SK-N-SH (cell line): ENCODE data around the gene FRMD8. TPM values are rescaled to one million over a fixed set of nuclear protein-coding genes. Genes with fewer than 3 reads are reported as not detected.
A peak's percentile ranks its signal among the peaks of the same experiment; 100 is the strongest.

Source experiments
- CTCF ChIA-PET: fragments of 300-600, 350-600 bp; formaldehyde crosslinking; extraction: SDS; loops from one replicate; lab custom pipeline; 2021; lab: Yijun Ruan, JAX
- POLR2A ChIA-PET: fragments of 350-600 bp; sonication (Branson Sonifier 250); formaldehyde crosslinking; extraction: SDS; loops from one replicate; lab custom pipeline; 2020; ENCODE audit warnings: antibody characterized with exemption, inconsistent platforms; lab: Yijun Ruan, JAX
- DNase-seq: peaks from one replicate; pipeline ENCODE4 v3.0.0; 2012
- H2AFZ ChIP-seq: fragments of 200-600 bp; sonication (generic); 2 replicates; pipeline ENCODE4 v1.8.1; 2016; ENCODE audit warnings: antibody characterized with exemption, mild to moderate bottlenecking, low read depth
- H3F3A ChIP-seq: fragments of 200-600 bp; sonication (generic); replicated peaks from 2 replicates; pipeline ENCODE3; 2016; ENCODE audit warnings: antibody characterized with exemption, mild to moderate bottlenecking; ENCODE audit not compliant: insufficient read depth
- H3K27ac ChIP-seq, 2 experiments: fragments of 200-500 bp in 1 of 2; fragments of 200-600 bp in 1 of 2; sonication (Bioruptor generic) in 1 of 2; sonication (generic), shearing (Covaris generic) in 1 of 2; 2 replicates each; pipeline versions ENCODE4 v1.5.1 to v1.6.1; 2014 to 2016; ENCODE audit warnings: low read depth in 2 of 2, inconsistent platforms in 1 of 2, low read length in 1 of 2, mild to moderate bottlenecking in 1 of 2, mixed read lengths in 1 of 2
- H3K27me3 ChIP-seq: fragments of 200-600 bp; sonication (generic), shearing (Covaris generic); 2 replicates; pipeline ENCODE4 v1.6.1; 2016; ENCODE audit warnings: mixed run types; ENCODE audit not compliant: insufficient read depth
- H3K36me3 ChIP-seq, 2 experiments: fragments of 200-500 bp in 1 of 2; fragments of 200-600 bp in 1 of 2; sonication (Bioruptor generic) in 1 of 2; sonication (generic) in 1 of 2; replicated peaks in 1 of 2; 2 replicates each; pipeline versions ENCODE3 to v1.5.1; 2014 to 2016; ENCODE audit warnings: low read length in 1 of 2, mild to moderate bottlenecking in 1 of 2; ENCODE audit not compliant: insufficient read depth in 2 of 2, control insufficient read depth in 1 of 2
- H3K4me1 ChIP-seq, 2 experiments: fragments of 200-500 bp in 1 of 2; fragments of 200-600 bp in 1 of 2; sonication (Bioruptor generic) in 1 of 2; sonication (generic), shearing (Covaris generic) in 1 of 2; 2 replicates each; pipeline versions ENCODE4 v1.5.1 to v1.6.1; 2014 to 2016; ENCODE audit warnings: low read depth in 1 of 2, low read length in 1 of 2, mixed run types in 1 of 2; ENCODE audit not compliant: insufficient read depth in 2 of 2, control insufficient read depth in 1 of 2
- H3K4me2 ChIP-seq: fragments of 200-600 bp; sonication (generic), shearing (Covaris generic); 2 replicates; pipeline ENCODE4 v1.6.1; 2017; ENCODE audit warnings: mixed run types
- H3K4me3 ChIP-seq, 2 experiments: fragments of 200-500 bp in 1 of 2; fragments of 200-600 bp in 1 of 2; sonication (Bioruptor generic) in 1 of 2; sonication (generic), shearing (Covaris generic) in 1 of 2; 2 replicates each; pipeline versions ENCODE4 v1.5.1 to v1.8.1; 2014 to 2016; ENCODE audit warnings: low read depth in 2 of 2, inconsistent platforms in 1 of 2, low read length in 1 of 2, mild to moderate bottlenecking in 1 of 2, mixed read lengths in 1 of 2, moderate library complexity in 1 of 2
- H3K79me2 ChIP-seq: fragments of 200-600 bp; sonication (generic); 2 replicates; pipeline ENCODE4 v1.8.1; 2017; ENCODE audit warnings: mild to moderate bottlenecking; ENCODE audit not compliant: insufficient read depth
- H3K9ac ChIP-seq: fragments of 200-600 bp; sonication (generic); 2 replicates; pipeline ENCODE4 v1.6.1; 2017; ENCODE audit warnings: mixed run types
- H3K9me2 ChIP-seq: fragments of 200-600 bp; sonication (generic); 2 replicates; pipeline ENCODE4 v1.6.1; 2017; ENCODE audit warnings: mixed run types
- H3K9me3 ChIP-seq: fragments of 200-600 bp; sonication (generic); 2 replicates; pipeline ENCODE4 v1.6.1; 2017; ENCODE audit warnings: mixed run types, mild to moderate bottlenecking, moderate library complexity
- H4K20me1 ChIP-seq: fragments of 200-600 bp; sonication (generic); 2 replicates; pipeline ENCODE4 v1.6.1; 2017; ENCODE audit warnings: mild to moderate bottlenecking, mixed run types; ENCODE audit not compliant: insufficient read depth
- CHD2 ChIP-seq: fragments of 150-350 bp; IDR thresholded peaks from 2 replicates; pipeline ENCODE4 v1.6.1; 2018; ENCODE audit warnings: low read length; ENCODE audit not compliant: partially characterized antibody
- EZH2phosphoT487 ChIP-seq: fragments of 200-600 bp; sonication (generic); IDR thresholded peaks from 2 replicates; pipeline ENCODE4 v1.6.1; 2017; ENCODE audit warnings: low read depth, mixed run types, mild to moderate bottlenecking, antibody characterized with exemption, moderate library complexity, borderline replicate concordance
- FOXM1 ChIP-seq: IDR thresholded peaks from 2 replicates; pipeline ENCODE4 v1.4.0; 2012; ENCODE audit warnings: low read depth, mild to moderate bottlenecking
- GATA2 ChIP-seq: sonication (generic); formaldehyde crosslinking; IDR thresholded peaks from 2 replicates; pipeline ENCODE4 v1.5.0; 2020; ENCODE audit warnings: mild to moderate bottlenecking, missing genetic modification reagents
- JUND ChIP-seq: IDR thresholded peaks from 2 replicates; pipeline ENCODE4 v1.4.0; 2012
- MAX ChIP-seq: IDR thresholded peaks from 2 replicates; pipeline ENCODE4 v1.4.0; 2012; ENCODE audit warnings: low read depth
- MEF2A ChIP-seq: IDR thresholded peaks from 2 replicates; pipeline ENCODE4 v1.4.0; 2012; ENCODE audit warnings: low read depth, borderline replicate concordance
- PBX3 ChIP-seq: IDR thresholded peaks from 2 replicates; pipeline ENCODE4; 2012
- SMC3 ChIP-seq: IDR thresholded peaks from 2 replicates; pipeline ENCODE4 v1.6.1; 2012; ENCODE audit warnings: low read depth, low read length, improper control_type of control experiment
- USF1 ChIP-seq: IDR thresholded peaks from 2 replicates; pipeline ENCODE4 v1.4.0; 2012; ENCODE audit warnings: low read depth, borderline replicate concordance
- WGBS: methylation state at CpG from one replicate; pipeline ENCODE4 v1.1.6; 2017; ENCODE audit warnings: low lambda C conversion rate; 5-methylcytosine and 5-hydroxymethylcytosine counted together
- polyA plus RNA-seq, 3 experiments: library from polyadenylated mRNA; depleted of rRNA; stranded (reverse); fragments of >200 nt; gene quantifications; 2 replicates each; pipeline ENCODE4 v1.2.3, GENCODE V29; 2012

FRMD8 gene
- polyA plus RNA-seq, 1 of the 3 experiments (the other 2 are of a cell fraction), result 19.0 TPM

GRCh38 chr11:65392186-65392829 lies 5.9 kb downstream of the FRMD8 start:
- ChIA-PET CTCF (interaction anchor here (0.7 to 6.6 kb wide), 3 partner anchors 10 to 24 kb away, joined by 3 to 47 read pairs (median 15); partner anchors contain the start of gene SLC25A45), POLR2A (interaction anchor here (1.8 kb wide), 1 partner anchor 26 kb away, joined by 5 read pairs; no protein-coding TSS in a partner anchor)
- Histone ChIP-seq H3F3A (no peaks in the 10 kb centered on the region), H3K27ac (peak overlapping the region in 1 of 2 experiments; percentile 1; a peak in 1 of 4 replicates), H3K9me3 (no peaks in the 10 kb centered on the region), H3K4me3 (no peak overlapping the region), H3K4me2 (no peak overlapping the region), H3K79me2 (peaks cover 58% of the 10 kb centered on the region), H3K27me3 (no peaks in the 10 kb centered on the region), H3K9ac (no peak overlapping the region), H3K36me3 (peaks cover 0 to 24% of the 10 kb centered on the region in 2 experiments), H4K20me1 (0 out of 2 replicates have a peak, but pooled peaks cover 3% of the 10 kb centered on the region), H3K4me1 (peaks cover 27 to 30% of the 10 kb centered on the region in 2 experiments; a peak in 2 of 4 replicates), H3K9me2 (no peaks in the 10 kb centered on the region), H2AFZ (no peak overlapping the region)
- TF ChIP-seq GATA2, result 0 out of 2 replicates have a peak, but pooled peaks have one; percentile 19
- TF ChIP-seq JUND, result no peak
- 82% methylated on average over 12 of the region's 13 CpGs for WGBS
- peak; percentile 66 for DNase-seq

- ChIA-PET CTCF (interaction anchor here (0.7 to 2.3 kb wide), 2 partner anchors 11 to 23 kb away, joined by 3 to 15 read pairs; partner anchors contain the start of gene SLC25A45), POLR2A (interaction anchor here (1.8 kb wide), 1 partner anchor 26 kb away, joined by 5 read pairs; no protein-coding TSS in a partner anchor)
- Histone ChIP-seq H3K36me3 (peaks cover 0 to 24% of the 10 kb centered on the region in 2 experiments), H3K27me3 (no peaks in the 10 kb centered on the region), H3K27ac (no peak overlapping the region; a peak in 1 of 4 replicates), H3K4me2 (no peak overlapping the region), H3K9ac (no peak overlapping the region), H3K79me2 (peaks cover 53% of the 10 kb centered on the region), H3K4me3 (no peak overlapping the region), H3K4me1 (peaks cover 24 to 30% of the 10 kb centered on the region in 2 experiments; a peak in 2 of 4 replicates), H3F3A (no peaks in the 10 kb centered on the region), H2AFZ (no peak overlapping the region), H3K9me3 (no peaks in the 10 kb centered on the region), H4K20me1 (0 out of 2 replicates have a peak, but pooled peaks cover 3% of the 10 kb centered on the region), H3K9me2 (no peaks in the 10 kb centered on the region)
- DNase-seq, result no peak
- TF ChIP-seq MAX (no peak), SMC3 (no peak), MEF2A (no peak), EZH2phosphoT487 (no peak), CHD2 (no peak), FOXM1 (no peak), USF1 (no peak), PBX3 (no peak)
- 90% methylated on average over 4 of the region's 5 CpGs for WGBS
These were observed 6.5 kb downstream of the FRMD8 start for GRCh38 chr11:65392899-65393298.
